Raji (cell line): Measurements from ENCODE around the gene SCART1.
"Not testable (repeated sequence)": the region's sequence is repeated elsewhere in the genome, so short reads cannot be mapped to it uniquely, and the experiment has no call there.

ENCODE experiments used
- POLR2A ChIP-seq: IDR thresholded peaks from 2 replicates; pipeline ENCODE4 v1.6.1; 2011; ENCODE audit warnings: low read depth, low read length, control low read depth; ENCODE audit not compliant: insufficient read depth

Gene SCART1

GRCh38 chr10:133422807-133423771, 30.7 kb upstream of the SCART1 start:
- no peak for TF ChIP-seq POLR2A

GRCh38 chr10:133424601-133425000, 29.1 kb upstream of the SCART1 start, which contains the start of gene SPRN:
SPRN (minus strand) TSS chr10:133424625; CDS start chr10:133423681, 944 bp downstream.
- TF ChIP-seq POLR2A: not testable (repeated sequence)

GRCh38 chr10:133438711-133439273, 15.0 kb upstream of the SCART1 start:
- no peak for TF ChIP-seq POLR2A

- no peak for TF ChIP-seq POLR2A
These were observed 14.0 kb upstream of the SCART1 start for GRCh38 chr10:133439517-133440461.

- no peak for TF ChIP-seq POLR2A
These were observed 13.0 kb upstream of the SCART1 start for GRCh38 chr10:133440633-133441285.

- no peak for TF ChIP-seq POLR2A
These were observed 12.0 kb upstream of the SCART1 start for GRCh38 chr10:133441780-133442179.

- no peak for TF ChIP-seq POLR2A
These were observed 11.4 kb upstream of the SCART1 start for GRCh38 chr10:133442191-133442966.

- no peak for TF ChIP-seq POLR2A
These were observed 10.5 kb upstream of the SCART1 start for GRCh38 chr10:133442967-133443924.

GRCh38 chr10:133444342-133445267, 9.1 kb upstream of the SCART1 start:
- no peak for TF ChIP-seq POLR2A

- no peak for TF ChIP-seq POLR2A
These were observed 8.4 kb upstream of the SCART1 start for GRCh38 chr10:133445268-133445732.
